GM21528 (cell line): ENCODE results near the gene KRT72.
"Not testable (repeated sequence)": the region's sequence is repeated elsewhere in the genome, so short reads cannot be mapped to it uniquely, and the experiment has no call there.

Experiments used
- ATAC-seq: cut with Tn5 transposase; IDR thresholded peaks from one replicate; pipeline ENCODE4 v1.9.1; 2021; ENCODE audit warnings: mild to moderate bottlenecking, moderate library complexity; ENCODE audit not compliant: unreplicated experiment, low FRiP score

The KRT72 gene

GRCh38 chr12:52608826-52609630 is 7.8 kb upstream of the KRT72 start:
- no peak for ATAC-seq

GRCh38 chr12:52608161-52608560 is 6.9 kb upstream of the KRT72 start:
- ATAC-seq = no peak

GRCh38 chr12:52607314-52607713 is 6.1 kb upstream of the KRT72 start:
- no peak for ATAC-seq

- no peak for ATAC-seq
Observed at GRCh38 chr12:52606581-52607218, 5.4 kb upstream of the KRT72 start.

- ATAC-seq = no peak
Observed at GRCh38 chr12:52606096-52606495, 4.8 kb upstream of the KRT72 start.

GRCh38 chr12:52605542-52605941 is 4.3 kb upstream of the KRT72 start:
- ATAC-seq = no peak

- ATAC-seq = no peak
Observed at GRCh38 chr12:52604859-52605258, 3.6 kb upstream of the KRT72 start.

GRCh38 chr12:52603314-52603713 is 2.1 kb upstream of the KRT72 start:
- ATAC-seq = no peak

- no peak for ATAC-seq
Observed at GRCh38 chr12:52602552-52602951, 1.3 kb upstream of the KRT72 start.

GRCh38 chr12:52601671-52602070 is 408 bp upstream of the KRT72 start:
- no peak for ATAC-seq

GRCh38 chr12:52600475-52600874 is 788 bp downstream of the KRT72 start:
- no peak for ATAC-seq

GRCh38 chr12:52600071-52600470 is 1.2 kb downstream of the KRT72 start:
- ATAC-seq = no peak

- ATAC-seq = no peak
Observed at GRCh38 chr12:52598966-52599365, 2.3 kb downstream of the KRT72 start.

- ATAC-seq = not testable (repeated sequence)
Observed at GRCh38 chr12:52594237-52594636, 7.0 kb downstream of the KRT72 start.

- no peak for ATAC-seq
Observed at GRCh38 chr12:52591521-52591920, 9.7 kb downstream of the KRT72 start.

GRCh38 chr12:52590021-52590420 is 11.2 kb downstream of the KRT72 start:
- ATAC-seq = no peak

GRCh38 chr12:52587563-52587962 is 13.7 kb downstream of the KRT72 start:
- no peak for ATAC-seq

GRCh38 chr12:52585946-52586345 is 15.3 kb downstream of the KRT72 start:
- no peak for ATAC-seq

- ATAC-seq = no peak
Observed at GRCh38 chr12:52585066-52585465, 16.2 kb downstream of the KRT72 start.

- no peak for ATAC-seq
Observed at GRCh38 chr12:52584156-52584682, 17.0 kb downstream of the KRT72 start.

GRCh38 chr12:52582971-52583456 is 18.2 kb downstream of the KRT72 start:
- ATAC-seq = no peak

GRCh38 chr12:52582486-52582885 is 18.8 kb downstream of the KRT72 start:
- ATAC-seq = no peak
